Measurements from ENCODE around the gene CREB5.

Gene CREB5

DNA sequence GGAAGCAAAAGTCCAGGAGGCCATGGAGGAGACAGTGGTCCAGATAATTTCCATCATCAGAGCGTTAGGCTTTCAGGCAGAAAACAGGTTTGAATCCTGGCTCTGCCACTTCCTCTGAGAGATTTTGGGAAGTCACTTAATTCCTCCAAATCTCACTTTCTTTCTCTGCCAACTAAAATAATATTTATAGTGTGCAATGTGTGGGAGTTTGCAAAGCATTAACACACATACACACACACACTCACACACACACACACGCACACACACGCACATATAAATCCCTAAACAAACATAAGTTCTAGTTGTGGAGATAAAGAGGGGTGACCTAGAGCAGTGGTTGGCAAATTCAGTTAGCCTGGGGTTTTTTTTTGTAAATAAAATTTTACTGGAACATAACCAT is 461.0 kb downstream of the CREB5 start:
- DNase-seq: no peak

DNA sequence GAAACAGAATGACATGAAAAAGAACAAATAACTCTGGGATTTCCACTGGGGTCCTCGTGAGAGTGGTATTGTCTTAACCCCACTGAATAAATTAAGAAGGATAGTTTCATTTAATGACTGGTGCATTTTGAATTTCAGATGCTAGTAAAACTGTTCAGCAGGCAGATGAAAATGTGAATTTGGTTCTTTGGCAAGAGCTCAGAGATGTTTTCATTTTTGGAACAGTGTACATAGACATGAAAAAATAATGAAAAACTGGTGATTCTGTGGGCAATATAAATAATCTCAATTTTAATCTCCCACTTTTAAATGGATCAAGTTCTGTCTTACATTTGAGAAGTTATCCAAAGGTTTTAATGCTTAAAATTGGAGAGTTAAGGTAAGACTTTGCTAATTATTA is 461.7 kb downstream of the CREB5 start:
- no peak for DNase-seq
